ENCODE results near the gene ZBTB20.

The ZBTB20 gene

GRCh38 chr3:114809668-114810413, 337.2 kb downstream of the ZBTB20 start:
- no peak overlapping the region for H3K27ac ChIP-seq (ENCODE audit: low read depth, low read length)
- peak overlapping the region; percentile 28 for H3K4me2 ChIP-seq (ENCODE audit: low read depth, low read length, poor library complexity, severe bottlenecking)

GRCh38 chr3:114804099-114804498, 343.0 kb downstream of the ZBTB20 start:
- H3K79me2 ChIP-seq (ENCODE audit: insufficient read depth, low read length) = no peaks in the 10 kb centered on the region
- no peak overlapping the region for H3K4me3 ChIP-seq (ENCODE audit: insufficient read depth, low read length, poor library complexity, severe bottlenecking)
- no peaks in the 10 kb centered on the region for H3K9me3 ChIP-seq (ENCODE audit: insufficient read depth, low read length)
- no peak overlapping the region for H3K9ac ChIP-seq (ENCODE audit: low read length)
- H3K9me2 ChIP-seq (replicated peaks; ENCODE audit: insufficient read depth, low read length) = no peaks in the 10 kb centered on the region
- H3K4me2 ChIP-seq (ENCODE audit: low read depth, low read length, poor library complexity, severe bottlenecking) = no peak overlapping the region
- no peaks in the 10 kb centered on the region for H3K27me3 ChIP-seq (ENCODE audit: low read length)
- H3F3A ChIP-seq (ENCODE audit: insufficient read depth) = no peaks in the 10 kb centered on the region
- no peaks in the 10 kb centered on the region for H4K20me1 ChIP-seq (ENCODE audit: low read depth, low read length)
- H3K36me3 ChIP-seq (ENCODE audit: low read length) = no peaks in the 10 kb centered on the region
- no peak overlapping the region for H2AFZ ChIP-seq (ENCODE audit: low read depth, low read length, severe bottlenecking)
- no peak overlapping the region for H3K27ac ChIP-seq (ENCODE audit: low read depth, low read length)
- TF ChIP-seq EZH2phosphoT487 (conservative IDR thresholded peaks at IDR 0.05; ENCODE audit: low read length) (no peak), CTCF (IDR thresholded peaks at IDR 0.05; ENCODE audit: insufficient read depth, low read length, poor library complexity, severe bottlenecking) (no peak)

More at GRCh38 chr3:114809668-114810413, 337.2 kb downstream of the ZBTB20 start:
- Histone ChIP-seq H3K4me3 (ENCODE audit: insufficient read depth, low read length, poor library complexity, severe bottlenecking) (no peak overlapping the region), H3K9me3 (ENCODE audit: insufficient read depth, low read length) (no peaks in the 10 kb centered on the region), H3K9me2 (replicated peaks; ENCODE audit: insufficient read depth, low read length) (no peaks in the 10 kb centered on the region), H3F3A (ENCODE audit: insufficient read depth) (no peaks in the 10 kb centered on the region), H3K27me3 (ENCODE audit: low read length) (no peaks in the 10 kb centered on the region; the same call in 1 of the 2 replicates), H3K79me2 (ENCODE audit: insufficient read depth, low read length) (no peaks in the 10 kb centered on the region), H4K20me1 (ENCODE audit: low read depth, low read length) (no peaks in the 10 kb centered on the region), H2AFZ (ENCODE audit: low read depth, low read length, severe bottlenecking) (no peak overlapping the region), H3K9ac (ENCODE audit: low read length) (no peak overlapping the region), H3K36me3 (ENCODE audit: low read length) (no peaks in the 10 kb centered on the region)
- TF ChIP-seq EZH2phosphoT487 (conservative IDR thresholded peaks at IDR 0.05; ENCODE audit: low read length) (no peak), CTCF (IDR thresholded peaks at IDR 0.05; ENCODE audit: insufficient read depth, low read length, poor library complexity, severe bottlenecking) (no peak)

GRCh38 chr3:114803042-114803695, 343.9 kb downstream of the ZBTB20 start:
- H3K4me3 ChIP-seq (ENCODE audit: insufficient read depth, low read length, poor library complexity, severe bottlenecking) = no peak overlapping the region
- no peaks in the 10 kb centered on the region for H3K9me2 ChIP-seq (replicated peaks; ENCODE audit: insufficient read depth, low read length)
- TF ChIP-seq EZH2phosphoT487 (conservative IDR thresholded peaks at IDR 0.05; ENCODE audit: low read length) (no peak), CTCF (IDR thresholded peaks at IDR 0.05; ENCODE audit: insufficient read depth, low read length, poor library complexity, severe bottlenecking) (no peak)
- H3K36me3 ChIP-seq (ENCODE audit: low read length) = no peaks in the 10 kb centered on the region
- H3K27me3 ChIP-seq (ENCODE audit: low read length) = no peaks in the 10 kb centered on the region
- no peak overlapping the region for H3K9ac ChIP-seq (ENCODE audit: low read length)
- H3K4me2 ChIP-seq (ENCODE audit: low read depth, low read length, poor library complexity, severe bottlenecking) = no peak overlapping the region
- H3F3A ChIP-seq (ENCODE audit: insufficient read depth) = no peaks in the 10 kb centered on the region
- no peak overlapping the region for H3K27ac ChIP-seq (ENCODE audit: low read depth, low read length)
- H3K9me3 ChIP-seq (ENCODE audit: insufficient read depth, low read length) = no peaks in the 10 kb centered on the region
- no peaks in the 10 kb centered on the region for H3K79me2 ChIP-seq (ENCODE audit: insufficient read depth, low read length)
- no peak overlapping the region for H2AFZ ChIP-seq (ENCODE audit: low read depth, low read length, severe bottlenecking)
- no peaks in the 10 kb centered on the region for H4K20me1 ChIP-seq (ENCODE audit: low read depth, low read length)

Measured in SU-DHL-6 (cell line).